Measurements from ENCODE around the gene ZNF385D.

GRCh38 chr3:21621181-21621651 lies 129.8 kb downstream of the ZNF385D start:
- TF ChIP-seq FOSL1 (IDR thresholded peaks at IDR 0.05; ENCODE audit: low read depth) (no peak), SP1 (IDR thresholded peaks at IDR 0.05; ENCODE audit: low read depth) (no peak), CTCF (IDR thresholded peaks at IDR 0.05 in 2 of 3, conservative IDR thresholded peaks at IDR 0.05 in 1 of 3; ENCODE audit: borderline replicate concordance in 1 of 3, insufficient read depth in 1 of 3, low read depth in 2 of 3, low read length in 2 of 3) (no peak), JUND (IDR thresholded peaks at IDR 0.05) (no peak), POLR2A (IDR thresholded peaks at IDR 0.05; ENCODE audit: borderline replicate concordance, extremely low read depth, insufficient read depth, insufficient read length) (no peak), ELF1 (IDR thresholded peaks at IDR 0.05; ENCODE audit: borderline replicate concordance, low read depth) (no peak)

Data from HCT116 (cell line).